K562 (cell line): ENCODE measurements around the gene ITGAL.

Source experiments
- BCL6 ChIP-seq: fragments of 250-450 bp; sonication (Bioruptor Pico); IDR thresholded peaks from 2 replicates; pipeline ENCODE4 v1.4.0; 2020
- CCAR2 ChIP-seq: fragments of 200-400 bp; formaldehyde crosslinking; IDR thresholded peaks from 2 replicates; pipeline ENCODE4 v1.6.1; 2017; ENCODE audit warnings: mild to moderate bottlenecking, low read depth, low read length
- FOXM1 ChIP-seq, 2 experiments: fragments of 450-650 bp in 1 of 2; sonication (generic) in 1 of 2; formaldehyde crosslinking in 1 of 2; IDR thresholded peaks; 2 replicates each; pipeline versions ENCODE4 v1.6.1 to v1.9.0; 2017 to 2022; ENCODE audit warnings: low read depth in 2 of 2, mild to moderate bottlenecking in 2 of 2, missing genetic modification reagents in 1 of 2, moderate library complexity in 1 of 2
- KDM2B ChIP-seq: fragments of 250-450 bp; sonication (Bioruptor Pico); IDR thresholded peaks from 2 replicates; pipeline ENCODE4 v1.8.0; 2021; ENCODE audit warnings: mild to moderate bottlenecking, moderate library complexity
- KLF1 ChIP-seq: fragments of 450-650 bp; IDR thresholded peaks from 2 replicates; pipeline ENCODE4 v1.6.1; 2016; ENCODE audit warnings: missing genetic modification characterization, missing compliant biosample characterization
- NCOR1 ChIP-seq: fragments of 450-650 bp; IDR thresholded peaks from 2 replicates; pipeline ENCODE4 v1.6.1; 2016; ENCODE audit warnings: mild to moderate bottlenecking, moderate library complexity
- POLR2A ChIP-seq: fragments of 450-650 bp; conservative IDR thresholded peaks from 2 replicates; pipeline ENCODE4 v1.6.1; 2016
- POLR2AphosphoS5 ChIP-seq: IDR thresholded peaks from 2 replicates; pipeline ENCODE4 v1.6.1; 2011; ENCODE audit warnings: mild to moderate bottlenecking, low read depth, low read length, moderate library complexity; ENCODE audit not compliant: control insufficient read depth, insufficient read depth
- RNF2 ChIP-seq: sonication (generic); IDR thresholded peaks from 2 replicates; pipeline ENCODE4 v1.6.1; 2016
- ZFX ChIP-seq: sonication (generic); formaldehyde crosslinking; IDR thresholded peaks from 2 replicates; pipeline ENCODE4 v1.8.0; 2022; ENCODE audit warnings: mild to moderate bottlenecking, missing genetic modification reagents, moderate library complexity
- ZNF431 ChIP-seq: sonication (generic); formaldehyde crosslinking; IDR thresholded peaks from 2 replicates; pipeline ENCODE4 v1.8.0; 2022; ENCODE audit warnings: mild to moderate bottlenecking, missing genetic modification reagents
- TF ChIP-seq, protein P1 (sequence below): fragments of 450-650 bp; IDR thresholded peaks from 2 replicates; pipeline ENCODE4 v1.6.1; 2016; ENCODE audit warnings: low read depth, mild to moderate bottlenecking, moderate library complexity
- TF ChIP-seq, protein P2 (sequence below): fragments of 450-650 bp; IDR thresholded peaks from 2 replicates; pipeline ENCODE4 v1.6.1; 2017; ENCODE audit warnings: antibody characterized with exemption, mild to moderate bottlenecking
- TF ChIP-seq, protein P3 (sequence below): sonication (generic); formaldehyde crosslinking; IDR thresholded peaks from 2 replicates; pipeline ENCODE4 v1.9.0; 2022; ENCODE audit warnings: mild to moderate bottlenecking, missing genetic modification reagents

DNA sequence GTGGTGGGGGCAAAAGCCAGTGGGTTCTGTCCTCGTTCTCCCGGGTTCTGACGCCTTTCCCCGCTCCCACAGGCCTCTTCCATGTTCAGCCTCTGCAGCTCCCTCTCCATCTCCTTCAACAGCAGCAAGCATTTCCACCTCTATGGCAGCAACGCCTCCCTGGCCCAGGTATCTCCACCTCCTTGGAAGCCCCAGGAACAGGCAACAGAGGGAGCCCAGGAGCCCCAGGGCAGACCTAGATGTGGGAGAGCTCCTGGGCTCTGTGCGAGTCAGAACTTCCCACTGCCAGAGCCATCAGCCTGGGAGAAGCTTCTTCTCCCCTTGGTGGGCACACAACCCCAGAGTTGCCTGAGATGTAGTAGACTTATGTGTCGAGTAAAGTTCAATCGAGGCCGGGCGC lies 46.0 kb downstream of the ITGAL start:
- TF ChIP-seq NCOR1, result no peak
- no peak for TF ChIP-seq ZNF431 (CRISPR knock-in tag)
- no peak for TF ChIP-seq FOXM1 (IDR thresholded peaks at IDR 0.05; ENCODE audit: low read depth)
- TF ChIP-seq FOXM1 (CRISPR knock-in tag; IDR thresholded peaks at IDR 0.05; ENCODE audit: low read depth), result no peak
- TF ChIP-seq RNF2, result no peak
- no peak for TF ChIP-seq POLR2A
- TF ChIP-seq KLF1 (tag), result no peak
- TF ChIP-seq, protein P1, sequence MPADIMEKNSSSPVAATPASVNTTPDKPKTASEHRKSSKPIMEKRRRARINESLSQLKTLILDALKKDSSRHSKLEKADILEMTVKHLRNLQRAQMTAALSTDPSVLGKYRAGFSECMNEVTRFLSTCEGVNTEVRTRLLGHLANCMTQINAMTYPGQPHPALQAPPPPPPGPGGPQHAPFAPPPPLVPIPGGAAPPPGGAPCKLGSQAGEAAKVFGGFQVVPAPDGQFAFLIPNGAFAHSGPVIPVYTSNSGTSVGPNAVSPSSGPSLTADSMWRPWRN, result no peak
- no peak for TF ChIP-seq CCAR2
- no peak for TF ChIP-seq KDM2B (CRISPR knock-in tag)
- TF ChIP-seq POLR2AphosphoS5, result no peak
- TF ChIP-seq BCL6 (CRISPR knock-in tag), result no peak
- TF ChIP-seq, protein P2, sequence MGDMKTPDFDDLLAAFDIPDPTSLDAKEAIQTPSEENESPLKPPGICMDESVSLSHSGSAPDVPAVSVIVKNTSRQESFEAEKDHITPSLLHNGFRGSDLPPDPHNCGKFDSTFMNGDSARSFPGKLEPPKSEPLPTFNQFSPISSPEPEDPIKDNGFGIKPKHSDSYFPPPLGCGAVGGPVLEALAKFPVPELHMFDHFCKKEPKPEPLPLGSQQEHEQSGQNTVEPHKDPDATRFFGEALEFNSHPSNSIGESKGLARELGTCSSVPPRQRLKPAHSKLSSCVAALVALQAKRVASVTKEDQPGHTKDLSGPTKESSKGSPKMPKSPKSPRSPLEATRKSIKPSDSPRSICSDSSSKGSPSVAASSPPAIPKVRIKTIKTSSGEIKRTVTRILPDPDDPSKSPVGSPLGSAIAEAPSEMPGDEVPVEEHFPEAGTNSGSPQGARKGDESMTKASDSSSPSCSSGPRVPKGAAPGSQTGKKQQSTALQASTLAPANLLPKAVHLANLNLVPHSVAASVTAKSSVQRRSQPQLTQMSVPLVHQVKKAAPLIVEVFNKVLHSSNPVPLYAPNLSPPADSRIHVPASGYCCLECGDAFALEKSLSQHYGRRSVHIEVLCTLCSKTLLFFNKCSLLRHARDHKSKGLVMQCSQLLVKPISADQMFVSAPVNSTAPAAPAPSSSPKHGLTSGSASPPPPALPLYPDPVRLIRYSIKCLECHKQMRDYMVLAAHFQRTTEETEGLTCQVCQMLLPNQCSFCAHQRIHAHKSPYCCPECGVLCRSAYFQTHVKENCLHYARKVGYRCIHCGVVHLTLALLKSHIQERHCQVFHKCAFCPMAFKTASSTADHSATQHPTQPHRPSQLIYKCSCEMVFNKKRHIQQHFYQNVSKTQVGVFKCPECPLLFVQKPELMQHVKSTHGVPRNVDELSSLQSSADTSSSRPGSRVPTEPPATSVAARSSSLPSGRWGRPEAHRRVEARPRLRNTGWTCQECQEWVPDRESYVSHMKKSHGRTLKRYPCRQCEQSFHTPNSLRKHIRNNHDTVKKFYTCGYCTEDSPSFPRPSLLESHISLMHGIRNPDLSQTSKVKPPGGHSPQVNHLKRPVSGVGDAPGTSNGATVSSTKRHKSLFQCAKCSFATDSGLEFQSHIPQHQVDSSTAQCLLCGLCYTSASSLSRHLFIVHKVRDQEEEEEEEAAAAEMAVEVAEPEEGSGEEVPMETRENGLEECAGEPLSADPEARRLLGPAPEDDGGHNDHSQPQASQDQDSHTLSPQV, result no peak
- TF ChIP-seq ZFX (CRISPR knock-in tag), result no peak
- TF ChIP-seq, protein P3, sequence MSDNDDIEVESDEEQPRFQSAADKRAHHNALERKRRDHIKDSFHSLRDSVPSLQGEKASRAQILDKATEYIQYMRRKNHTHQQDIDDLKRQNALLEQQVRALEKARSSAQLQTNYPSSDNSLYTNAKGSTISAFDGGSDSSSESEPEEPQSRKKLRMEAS (CRISPR knock-in tag), result no peak
